C4-2B (cell line): ENCODE results near the gene AHR.

ENCODE experiments used
- CTCF ChIP-seq: fragments of 450-650 bp; conservative IDR thresholded peaks from 2 replicates; pipeline ENCODE4 v1.5.1; 2017; ENCODE audit warnings: mild to moderate bottlenecking
- ZFX ChIP-seq: fragments of 450-650 bp; IDR thresholded peaks from 2 replicates; pipeline ENCODE4 v1.6.1; 2017

- TF ChIP-seq CTCF, result no peak
- TF ChIP-seq ZFX, result no peak
Measured at GRCh38 chr7:17329440-17329839, 31.0 kb downstream of the AHR start.
